H1 (cell line): ENCODE measurements around the gene HOXC13. TPM values are rescaled to one million over a fixed set of nuclear protein-coding genes. Genes with fewer than 3 reads are reported as not detected.

Source experiments
- BACH1 ChIP-seq: IDR thresholded peaks from 2 replicates; pipeline ENCODE4 v1.6.1; 2012; ENCODE audit warnings: low read length, improper control_type of control experiment
- CTBP2 ChIP-seq: IDR thresholded peaks from 2 replicates; pipeline ENCODE4 v1.7.0; 2011; ENCODE audit warnings: borderline replicate concordance, mild to moderate bottlenecking, moderate library complexity, mixed read lengths, low read length; ENCODE audit not compliant: insufficient read depth, insufficient read length
- MAFK ChIP-seq: IDR thresholded peaks from 2 replicates; pipeline ENCODE4 v1.6.1; 2012; ENCODE audit warnings: low read depth, mild to moderate bottlenecking, improper control_type of control experiment, low read length
- RBBP5 ChIP-seq: IDR thresholded peaks from 2 replicates; pipeline ENCODE4 v1.7.1; 2012; ENCODE audit warnings: low read depth, mild to moderate bottlenecking, inconsistent platforms, low read length, moderate library complexity, borderline replicate concordance
- SP1 ChIP-seq: IDR thresholded peaks from 2 replicates; pipeline ENCODE4 v1.6.1; 2011; ENCODE audit warnings: low read depth, low read length
- SUZ12 ChIP-seq: fragments of 200-600 bp; sonication (generic); IDR thresholded peaks from 2 replicates; pipeline ENCODE4 v1.6.1; 2012; ENCODE audit warnings: mild to moderate bottlenecking, inconsistent platforms, low read length, moderate library complexity, mixed read lengths
- YY1 ChIP-seq: IDR thresholded peaks from 2 replicates; pipeline ENCODE4 v1.6.1; 2011; ENCODE audit warnings: low read depth, mild to moderate bottlenecking, low read length
- polyA plus RNA-seq, 7 experiments: library from polyadenylated mRNA; depleted of rRNA in 3 of 7; stranded (reverse) in 5 of 7; unstranded in 2 of 7; fragments of >200 nt in 5 of 7; fragments of 200-250 nt in 2 of 7; gene quantifications; 1 replicate in 5 of 7; 2 replicates in 1 of 7; 4 replicates in 1 of 7; pipeline versions ENCODE4 v1.2.1 to v1.2.3, GENCODE V29; 2011 to 2013; ENCODE audit warnings: missing spikeins in 2 of 7, mixed read lengths in 2 of 7
- total RNA-seq: library from RNA; stranded (reverse); fragmentation: NEBNext Ultra II Directional; extraction: Animal tissue kit (Norgen Biotek cat#: 25700); gene quantifications from 2 replicates; pipeline ENCODE4 v1.2.1, GENCODE V29; 2021

HOXC13 gene
- total and polyA plus RNA-seq, 2 of the 8 experiments (the other 6 are each of a cell fraction or from before 2014, with no cell fraction given), result 0.02 TPM; not detected in 1

GRCh38 chr12:53966085-53966384, 27.4 kb downstream of the HOXC13 start (continued):
- TF ChIP-seq SUZ12, result no peak
- TF ChIP-seq MAFK, result no peak
- TF ChIP-seq CTBP2, result peak; percentile 94
- TF ChIP-seq BACH1, result no peak
- no peak for TF ChIP-seq RBBP5
- 0 out of 2 replicates have a peak, but pooled peaks have one; percentile 38 for TF ChIP-seq YY1
- 0 out of 2 replicates have a peak, but pooled peaks have one; percentile 11 for TF ChIP-seq SP1
- TF ChIP-seq, all 59 proteins: peak for 6
